Fibroblast of lung (primary cell): ENCODE results near the gene TBX10.

Experiments
- EZH2 ChIP-seq: IDR thresholded peaks from 2 replicates; pipeline ENCODE4 v1.5.1; 2012; ENCODE audit warnings: low read length, control low read depth, mild to moderate bottlenecking; ENCODE audit errors: missing control alignments
- TF ChIP-seq, protein P1 (sequence below), 2 donors: IDR thresholded peaks in 1 of 2; conservative IDR thresholded peaks in 1 of 2; 1 replicate in 1 of 2; 2 replicates in 1 of 2; pipeline ENCODE4 v1.5.1; 2011 to 2012; ENCODE audit warnings: low read length in 2 of 2, control low read depth in 1 of 2, inconsistent platforms in 1 of 2, low read depth in 1 of 2, mild to moderate bottlenecking in 1 of 2

DNA sequence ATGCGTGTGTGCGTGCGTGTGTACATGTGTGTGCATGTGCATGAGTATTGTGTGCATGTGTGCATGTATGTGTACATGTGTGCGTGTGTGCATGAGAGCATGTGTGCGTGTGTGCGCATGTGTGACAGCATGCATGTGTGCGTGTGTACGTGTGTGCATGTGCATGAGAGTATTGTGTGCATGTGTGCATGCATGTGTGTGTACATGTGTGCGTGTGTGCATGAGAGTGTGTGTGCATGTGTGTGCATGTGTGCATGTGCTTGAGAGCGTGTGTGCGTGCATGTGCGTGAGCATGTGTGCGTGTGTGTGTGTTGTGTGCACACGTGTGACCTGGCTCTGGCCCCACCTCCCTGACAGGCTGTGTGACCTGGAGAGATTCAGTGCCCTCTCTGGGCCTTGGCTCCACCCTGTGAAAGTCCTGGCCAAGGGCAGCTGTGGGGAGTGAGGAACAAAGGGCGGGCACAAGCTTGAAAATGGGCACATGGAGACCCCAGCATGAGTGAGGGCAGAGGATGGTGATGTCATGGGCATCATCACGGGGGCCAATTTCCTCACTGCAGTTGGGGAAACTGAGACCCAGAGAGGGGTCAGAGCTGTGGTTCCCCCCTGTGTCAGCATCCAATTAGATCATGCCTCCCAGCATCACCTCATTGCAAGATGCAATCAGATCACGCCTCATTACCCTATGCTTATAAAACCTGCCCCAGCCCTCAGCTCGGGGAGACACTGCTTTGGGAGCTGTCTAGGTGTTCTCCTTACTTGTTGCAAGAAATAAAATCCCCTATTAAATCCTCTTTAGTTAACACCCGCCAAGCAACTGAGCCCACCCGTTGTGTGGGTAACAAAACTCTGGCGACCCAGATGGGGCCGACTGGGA, 10.3 kb upstream of the TBX10 start:
- TF ChIP-seq, protein P1, sequence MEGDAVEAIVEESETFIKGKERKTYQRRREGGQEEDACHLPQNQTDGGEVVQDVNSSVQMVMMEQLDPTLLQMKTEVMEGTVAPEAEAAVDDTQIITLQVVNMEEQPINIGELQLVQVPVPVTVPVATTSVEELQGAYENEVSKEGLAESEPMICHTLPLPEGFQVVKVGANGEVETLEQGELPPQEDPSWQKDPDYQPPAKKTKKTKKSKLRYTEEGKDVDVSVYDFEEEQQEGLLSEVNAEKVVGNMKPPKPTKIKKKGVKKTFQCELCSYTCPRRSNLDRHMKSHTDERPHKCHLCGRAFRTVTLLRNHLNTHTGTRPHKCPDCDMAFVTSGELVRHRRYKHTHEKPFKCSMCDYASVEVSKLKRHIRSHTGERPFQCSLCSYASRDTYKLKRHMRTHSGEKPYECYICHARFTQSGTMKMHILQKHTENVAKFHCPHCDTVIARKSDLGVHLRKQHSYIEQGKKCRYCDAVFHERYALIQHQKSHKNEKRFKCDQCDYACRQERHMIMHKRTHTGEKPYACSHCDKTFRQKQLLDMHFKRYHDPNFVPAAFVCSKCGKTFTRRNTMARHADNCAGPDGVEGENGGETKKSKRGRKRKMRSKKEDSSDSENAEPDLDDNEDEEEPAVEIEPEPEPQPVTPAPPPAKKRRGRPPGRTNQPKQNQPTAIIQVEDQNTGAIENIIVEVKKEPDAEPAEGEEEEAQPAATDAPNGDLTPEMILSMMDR (conservative IDR thresholded peaks at IDR 0.05 in 1 of 2, IDR thresholded peaks at IDR 0.05 in 1 of 2; ENCODE audit: low read depth in 1 of 2, low read length in 2 of 2): no peak
- TF ChIP-seq EZH2: no peak
